Ovary (tissue), 3 donors: ENCODE data around the gene COX4I1.

Experiments
- POLR2A ChIP-seq: fragments of 450-650 bp; IDR thresholded peaks from one replicate; pipeline ENCODE4 v1.6.1; 2017; ENCODE audit warnings: antibody characterized with exemption, mild to moderate bottlenecking, moderate library complexity
- TF ChIP-seq, protein P1 (sequence below), 3 donors: fragments of 450-650 bp in 2 of 3; fragments of 200-600 bp in 1 of 3; IDR thresholded peaks; one replicate each; pipeline versions ENCODE4 v1.5.1 to v1.8.0; 2016 to 2022; ENCODE audit warnings: antibody characterized with exemption in 3 of 3, mild to moderate bottlenecking in 1 of 3
- donor health status: DM: no; HTN: no; CAD: no.

DNA sequence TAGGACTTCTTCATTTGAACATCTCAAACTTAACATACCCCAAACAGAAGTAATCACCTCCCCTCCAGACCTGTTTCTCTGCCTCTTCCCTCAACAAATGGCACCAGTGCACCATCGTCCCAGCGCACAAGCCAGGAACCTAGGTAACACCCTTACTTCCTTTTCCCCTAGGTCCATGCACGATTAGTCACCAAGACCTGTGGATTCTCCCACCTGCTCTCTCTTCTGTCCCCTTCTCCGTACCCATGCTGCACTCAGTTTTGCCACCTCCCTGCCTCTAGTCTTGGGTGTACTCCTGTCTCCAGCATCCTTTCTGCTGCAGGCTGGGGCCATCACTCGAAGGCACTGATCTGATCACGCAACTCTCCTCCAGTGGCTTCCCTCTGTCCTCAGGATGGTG is 3.3 kb upstream of the COX4I1 start:
- TF ChIP-seq, protein P1, sequence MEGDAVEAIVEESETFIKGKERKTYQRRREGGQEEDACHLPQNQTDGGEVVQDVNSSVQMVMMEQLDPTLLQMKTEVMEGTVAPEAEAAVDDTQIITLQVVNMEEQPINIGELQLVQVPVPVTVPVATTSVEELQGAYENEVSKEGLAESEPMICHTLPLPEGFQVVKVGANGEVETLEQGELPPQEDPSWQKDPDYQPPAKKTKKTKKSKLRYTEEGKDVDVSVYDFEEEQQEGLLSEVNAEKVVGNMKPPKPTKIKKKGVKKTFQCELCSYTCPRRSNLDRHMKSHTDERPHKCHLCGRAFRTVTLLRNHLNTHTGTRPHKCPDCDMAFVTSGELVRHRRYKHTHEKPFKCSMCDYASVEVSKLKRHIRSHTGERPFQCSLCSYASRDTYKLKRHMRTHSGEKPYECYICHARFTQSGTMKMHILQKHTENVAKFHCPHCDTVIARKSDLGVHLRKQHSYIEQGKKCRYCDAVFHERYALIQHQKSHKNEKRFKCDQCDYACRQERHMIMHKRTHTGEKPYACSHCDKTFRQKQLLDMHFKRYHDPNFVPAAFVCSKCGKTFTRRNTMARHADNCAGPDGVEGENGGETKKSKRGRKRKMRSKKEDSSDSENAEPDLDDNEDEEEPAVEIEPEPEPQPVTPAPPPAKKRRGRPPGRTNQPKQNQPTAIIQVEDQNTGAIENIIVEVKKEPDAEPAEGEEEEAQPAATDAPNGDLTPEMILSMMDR (IDR thresholded peaks at IDR 0.05) = no peak
- no peak for TF ChIP-seq POLR2A
